Stomach (tissue), 4 donors: ENCODE results near the gene CCDC68.

Experiments used
- CTCF ChIP-seq, 7 experiments: fragments of 450-650 bp in 4 of 7; fragments of 200-600 bp in 3 of 7; sonication (generic) in 3 of 7; IDR thresholded peaks; one replicate each; pipeline ENCODE4 v1.5.1; 2016 to 2019; ENCODE audit warnings: antibody characterized with exemption in 7 of 7, control low read depth in 2 of 7, mild to moderate bottlenecking in 1 of 7
- EP300 ChIP-seq: sonication (generic); formaldehyde crosslinking; IDR thresholded peaks from one replicate; pipeline ENCODE4 v1.6.1; 2017; ENCODE audit warnings: antibody characterized with exemption
- POLR2AphosphoS5 ChIP-seq, 3 donors: sonication (generic); formaldehyde crosslinking; IDR thresholded peaks; one replicate each; pipeline ENCODE4 v1.6.1; 2016; ENCODE audit warnings: antibody characterized with exemption in 3 of 3

- TF ChIP-seq CTCF (IDR thresholded peaks at IDR 0.05) (no peak), POLR2AphosphoS5 (IDR thresholded peaks at IDR 0.05) (no peak), EP300 (no peak)
Measured at GRCh38 chr18:54942144-54942543, 17.1 kb downstream of the CCDC68 start.
